Panc1 (cell line): ENCODE data around the gene MRPL20. TPM values are rescaled to one million over a fixed set of nuclear protein-coding genes. Genes with fewer than 3 reads are reported as not detected.

Source experiments
- ATAC-seq: fragments of 200-7000 bp; cut with Tn5 transposase; 2 replicates; pipeline ENCODE4 v1.9.1; 2020; ENCODE audit warnings: mild to moderate bottlenecking, moderate library complexity
- BruUV-seq: library from RNA; stranded (reverse); fragments of 400-500 nt; replicated peaks from 2 replicates; lab custom pipeline; 2021; lab: Mats Ljungman, UMichigan
- CTCF ChIA-PET: fragments of 300-600 bp; sonication (Branson Sonifier 250); formaldehyde crosslinking; loops from one replicate; lab custom pipeline; 2022; ENCODE audit warnings: antibody characterized with exemption; lab: Charles Lee
- POLR2A ChIA-PET: fragments of 300-600 bp; sonication (Branson Sonifier 250); formaldehyde crosslinking; loops from one replicate; lab custom pipeline; 2022; ENCODE audit warnings: antibody characterized with exemption; lab: Charles Lee
- DNase-seq: peaks from one replicate; pipeline ENCODE4 v3.0.0-alpha.2; 2010; ENCODE audit warnings: low read depth, low spot score
- H3K27ac ChIP-seq: 2 replicates; pipeline ENCODE4 v1.5.1; 2011; ENCODE audit warnings: mild to moderate bottlenecking, low read length, inconsistent platforms
- H3K27me3 ChIP-seq: fragments of 200-500 bp; sonication (Bioruptor generic); 2 replicates; pipeline ENCODE4 v1.6.0; 2014; ENCODE audit warnings: low read length, inconsistent platforms; ENCODE audit not compliant: control insufficient read depth, insufficient read depth
- H3K36me3 ChIP-seq: fragments of 200-500 bp; sonication (Bioruptor generic); 2 replicates; pipeline ENCODE4 v1.5.1; 2014; ENCODE audit warnings: inconsistent platforms, mild to moderate bottlenecking, low read length, moderate library complexity; ENCODE audit not compliant: control insufficient read depth, insufficient read depth
- H3K4me1 ChIP-seq: 2 replicates; pipeline ENCODE4 v1.5.1; 2011; ENCODE audit warnings: inconsistent platforms, mild to moderate bottlenecking, low read length, moderate library complexity; ENCODE audit not compliant: control insufficient read depth, insufficient read depth
- H3K4me3 ChIP-seq, 2 experiments: 2 replicates each; pipeline ENCODE4 v1.5.1; 2011 to 2012; ENCODE audit warnings: low read depth in 2 of 2, low read length in 2 of 2, mild to moderate bottlenecking in 2 of 2, inconsistent platforms in 1 of 2, moderate library complexity in 1 of 2
- H3K9me3 ChIP-seq: fragments of 200-500 bp; sonication (Bioruptor generic); 2 replicates; pipeline ENCODE4 v1.5.1; 2014; ENCODE audit warnings: low read depth, mild to moderate bottlenecking, inconsistent platforms, low read length, moderate library complexity; ENCODE audit not compliant: control insufficient read depth, insufficient read depth
- POLR2AphosphoS5 ChIP-seq: IDR thresholded peaks from 2 replicates; pipeline ENCODE4 v1.6.1; 2012; ENCODE audit warnings: mild to moderate bottlenecking, low read depth, low read length, moderate library complexity
- SIN3A ChIP-seq: IDR thresholded peaks from 2 replicates; pipeline ENCODE4 v1.6.1; 2012; ENCODE audit warnings: low read depth, mild to moderate bottlenecking, low read length, moderate library complexity, borderline replicate concordance; ENCODE audit not compliant: insufficient read depth
- TCF7L2 ChIP-seq: IDR thresholded peaks from 2 replicates; pipeline ENCODE4 v1.6.1; 2011; ENCODE audit warnings: mild to moderate bottlenecking, low read depth, low read length, inconsistent platforms
- in situ Hi-C: cut with HindIII; loops from 2 replicates; pipeline ENCODE4 v1.10.0; 2016; ENCODE audit warnings: low sequenced_read_pairs, low pct_unique_long_range_greater_than_20kb
- intact Hi-C: fragments of 100-400 bp; cut with micrococcal nuclease; formaldehyde crosslinking; loops from one replicate; pipeline ENCODE4 v1.10.0; 2022; ENCODE audit not compliant: unreplicated experiment
- total RNA-seq: library from RNA; stranded (reverse); gene quantifications from one replicate; pipeline ENCODE4 v1.2.1, GENCODE V29; 2021; ENCODE audit not compliant: unreplicated experiment
- TF ChIP-seq, protein P1 (sequence below), 2 experiments: IDR thresholded peaks; 2 replicates each; pipeline ENCODE4 v1.6.1; 2011 to 2012; ENCODE audit warnings: low read depth in 2 of 2, control low read depth in 1 of 2, low read length in 1 of 2, mild to moderate bottlenecking in 1 of 2, moderate library complexity in 1 of 2; ENCODE audit not compliant: insufficient read depth in 1 of 2
- TF ChIP-seq, protein P2 (sequence below): fragments of 450-650 bp; IDR thresholded peaks from 2 replicates; pipeline ENCODE4 v1.5.1; 2017; ENCODE audit warnings: mild to moderate bottlenecking

MRPL20 gene
- total RNA-seq, 1 experiment from 2014 or later = 196 TPM

DNA sequence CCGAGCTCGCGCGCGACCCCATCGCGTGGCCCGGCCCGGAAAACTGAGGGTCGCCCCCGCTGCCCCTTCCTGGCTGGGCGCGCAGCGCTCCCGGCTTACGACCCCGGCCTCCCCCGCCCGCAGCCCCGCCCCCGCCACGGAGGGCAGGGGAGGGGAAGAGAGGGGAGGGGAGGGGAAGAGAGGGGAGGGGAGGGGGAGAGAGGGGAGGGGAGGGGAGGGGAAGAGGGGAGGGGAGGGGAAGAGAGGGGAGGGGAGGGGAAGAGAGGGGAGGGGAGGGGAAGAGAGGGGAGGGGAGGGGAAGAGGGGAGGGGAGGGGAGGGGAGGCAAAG is 20.7 kb upstream of the MRPL20 start:
- in situ Hi-C loops (no loop called here), intact Hi-C loops (no loop called here)
- H3K9me3 ChIP-seq = no peaks in the 10 kb centered on the region
- TF ChIP-seq SIN3A (no peak), POLR2AphosphoS5 (no peak), TCF7L2 (no peak)
- TF ChIP-seq, protein P1, sequence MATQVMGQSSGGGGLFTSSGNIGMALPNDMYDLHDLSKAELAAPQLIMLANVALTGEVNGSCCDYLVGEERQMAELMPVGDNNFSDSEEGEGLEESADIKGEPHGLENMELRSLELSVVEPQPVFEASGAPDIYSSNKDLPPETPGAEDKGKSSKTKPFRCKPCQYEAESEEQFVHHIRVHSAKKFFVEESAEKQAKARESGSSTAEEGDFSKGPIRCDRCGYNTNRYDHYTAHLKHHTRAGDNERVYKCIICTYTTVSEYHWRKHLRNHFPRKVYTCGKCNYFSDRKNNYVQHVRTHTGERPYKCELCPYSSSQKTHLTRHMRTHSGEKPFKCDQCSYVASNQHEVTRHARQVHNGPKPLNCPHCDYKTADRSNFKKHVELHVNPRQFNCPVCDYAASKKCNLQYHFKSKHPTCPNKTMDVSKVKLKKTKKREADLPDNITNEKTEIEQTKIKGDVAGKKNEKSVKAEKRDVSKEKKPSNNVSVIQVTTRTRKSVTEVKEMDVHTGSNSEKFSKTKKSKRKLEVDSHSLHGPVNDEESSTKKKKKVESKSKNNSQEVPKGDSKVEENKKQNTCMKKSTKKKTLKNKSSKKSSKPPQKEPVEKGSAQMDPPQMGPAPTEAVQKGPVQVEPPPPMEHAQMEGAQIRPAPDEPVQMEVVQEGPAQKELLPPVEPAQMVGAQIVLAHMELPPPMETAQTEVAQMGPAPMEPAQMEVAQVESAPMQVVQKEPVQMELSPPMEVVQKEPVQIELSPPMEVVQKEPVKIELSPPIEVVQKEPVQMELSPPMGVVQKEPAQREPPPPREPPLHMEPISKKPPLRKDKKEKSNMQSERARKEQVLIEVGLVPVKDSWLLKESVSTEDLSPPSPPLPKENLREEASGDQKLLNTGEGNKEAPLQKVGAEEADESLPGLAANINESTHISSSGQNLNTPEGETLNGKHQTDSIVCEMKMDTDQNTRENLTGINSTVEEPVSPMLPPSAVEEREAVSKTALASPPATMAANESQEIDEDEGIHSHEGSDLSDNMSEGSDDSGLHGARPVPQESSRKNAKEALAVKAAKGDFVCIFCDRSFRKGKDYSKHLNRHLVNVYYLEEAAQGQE (IDR thresholded peaks at IDR 0.05; ENCODE audit: insufficient read depth in 1 of 2, low read depth in 2 of 2, low read length in 1 of 2) = no peak
- TF ChIP-seq, protein P2, sequence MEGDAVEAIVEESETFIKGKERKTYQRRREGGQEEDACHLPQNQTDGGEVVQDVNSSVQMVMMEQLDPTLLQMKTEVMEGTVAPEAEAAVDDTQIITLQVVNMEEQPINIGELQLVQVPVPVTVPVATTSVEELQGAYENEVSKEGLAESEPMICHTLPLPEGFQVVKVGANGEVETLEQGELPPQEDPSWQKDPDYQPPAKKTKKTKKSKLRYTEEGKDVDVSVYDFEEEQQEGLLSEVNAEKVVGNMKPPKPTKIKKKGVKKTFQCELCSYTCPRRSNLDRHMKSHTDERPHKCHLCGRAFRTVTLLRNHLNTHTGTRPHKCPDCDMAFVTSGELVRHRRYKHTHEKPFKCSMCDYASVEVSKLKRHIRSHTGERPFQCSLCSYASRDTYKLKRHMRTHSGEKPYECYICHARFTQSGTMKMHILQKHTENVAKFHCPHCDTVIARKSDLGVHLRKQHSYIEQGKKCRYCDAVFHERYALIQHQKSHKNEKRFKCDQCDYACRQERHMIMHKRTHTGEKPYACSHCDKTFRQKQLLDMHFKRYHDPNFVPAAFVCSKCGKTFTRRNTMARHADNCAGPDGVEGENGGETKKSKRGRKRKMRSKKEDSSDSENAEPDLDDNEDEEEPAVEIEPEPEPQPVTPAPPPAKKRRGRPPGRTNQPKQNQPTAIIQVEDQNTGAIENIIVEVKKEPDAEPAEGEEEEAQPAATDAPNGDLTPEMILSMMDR = no peak
- H3K27me3 ChIP-seq = no peaks in the 10 kb centered on the region
- ChIA-PET POLR2A (no interaction called here), CTCF (no interaction called here)
- no peaks in the 10 kb centered on the region for H3K36me3 ChIP-seq
- DNase-seq (no peak), ATAC-seq (no peak)
- H3K27ac ChIP-seq = no peak overlapping the region
- peaks cover 51% of the 10 kb centered on the region for H3K4me1 ChIP-seq
- H3K4me3 ChIP-seq = peak overlapping the region; percentile 8 to 20; a peak in 1 of 4 replicates
- no TSS peak for BruUV-seq

DNA sequence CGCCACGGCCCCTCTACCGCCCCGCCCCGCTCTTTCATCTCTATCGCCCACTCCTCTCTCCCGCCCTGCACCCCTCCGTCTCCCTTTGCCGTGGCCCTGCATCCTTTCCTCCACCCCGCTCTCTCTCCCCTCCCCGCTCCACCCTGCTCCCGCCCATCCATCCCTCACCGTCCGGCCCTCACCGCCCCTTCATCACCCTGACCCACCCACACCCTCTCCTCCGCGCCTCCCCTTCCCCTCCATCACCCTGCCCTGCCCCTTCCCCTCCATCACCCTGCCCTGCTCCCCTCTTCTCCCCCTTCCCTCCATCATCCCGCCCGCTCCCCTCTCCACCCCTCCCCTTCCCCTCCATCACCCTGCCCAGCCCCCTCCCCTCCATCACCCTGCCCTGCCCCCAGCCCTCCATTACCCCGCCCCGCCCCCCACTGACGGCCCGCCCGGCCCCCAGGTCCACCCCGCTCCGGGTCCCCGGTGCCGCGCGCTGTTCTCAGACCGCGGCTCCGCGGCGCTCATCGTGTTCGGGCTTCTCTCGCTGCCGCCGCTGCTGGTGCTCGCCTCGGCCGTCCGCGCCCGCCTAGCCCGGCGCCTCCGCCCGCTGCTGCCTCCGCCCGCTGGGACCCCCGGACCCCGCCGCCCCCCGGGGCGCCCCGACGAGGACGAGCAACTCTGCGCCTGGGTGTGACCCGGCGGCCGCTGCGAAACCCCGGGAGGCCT is 20.2 kb upstream of the MRPL20 start:
- intact Hi-C loops (no loop called here), in situ Hi-C loops (no loop called here)
- Histone ChIP-seq H3K4me1 (peaks cover 51% of the 10 kb centered on the region), H3K9me3 (no peaks in the 10 kb centered on the region), H3K27me3 (no peaks in the 10 kb centered on the region), H3K36me3 (no peaks in the 10 kb centered on the region), H3K27ac (no peak overlapping the region), H3K4me3 (peak overlapping the region; percentile 16 to 41; a peak in 3 of 4 replicates)
- TF ChIP-seq, protein P2 = no peak
- TF ChIP-seq TCF7L2 = 0 out of 2 replicates have a peak, but pooled peaks have one; percentile 49
- ChIA-PET POLR2A (no interaction called here), CTCF (no interaction called here)
- BruUV-seq = no TSS peak
- peak; percentile 13 for ATAC-seq
- DNase-seq = no peak
